Gastroesophageal sphincter (tissue), 3 donors: ENCODE data around the gene GDF11.

ENCODE experiments used
- POLR2A ChIP-seq, 2 donors: fragments of 450-650 bp; IDR thresholded peaks; one replicate each; pipeline ENCODE4 v1.6.1; 2017; ENCODE audit warnings: antibody characterized with exemption in 2 of 2, mild to moderate bottlenecking in 2 of 2, moderate library complexity in 1 of 2
- TF ChIP-seq, protein P1 (sequence below), 4 experiments: fragments of 200-600 bp in 2 of 4; fragments of 450-650 bp in 2 of 4; sonication (generic) in 1 of 4; IDR thresholded peaks; one replicate each; pipeline ENCODE4 v1.5.1; 2017 to 2019; ENCODE audit warnings: antibody characterized with exemption in 4 of 4, mild to moderate bottlenecking in 2 of 4, moderate library complexity in 2 of 4

GRCh38 chr12:55734595-55734994 lies 8.3 kb upstream of the GDF11 start:
- TF ChIP-seq, protein P1, sequence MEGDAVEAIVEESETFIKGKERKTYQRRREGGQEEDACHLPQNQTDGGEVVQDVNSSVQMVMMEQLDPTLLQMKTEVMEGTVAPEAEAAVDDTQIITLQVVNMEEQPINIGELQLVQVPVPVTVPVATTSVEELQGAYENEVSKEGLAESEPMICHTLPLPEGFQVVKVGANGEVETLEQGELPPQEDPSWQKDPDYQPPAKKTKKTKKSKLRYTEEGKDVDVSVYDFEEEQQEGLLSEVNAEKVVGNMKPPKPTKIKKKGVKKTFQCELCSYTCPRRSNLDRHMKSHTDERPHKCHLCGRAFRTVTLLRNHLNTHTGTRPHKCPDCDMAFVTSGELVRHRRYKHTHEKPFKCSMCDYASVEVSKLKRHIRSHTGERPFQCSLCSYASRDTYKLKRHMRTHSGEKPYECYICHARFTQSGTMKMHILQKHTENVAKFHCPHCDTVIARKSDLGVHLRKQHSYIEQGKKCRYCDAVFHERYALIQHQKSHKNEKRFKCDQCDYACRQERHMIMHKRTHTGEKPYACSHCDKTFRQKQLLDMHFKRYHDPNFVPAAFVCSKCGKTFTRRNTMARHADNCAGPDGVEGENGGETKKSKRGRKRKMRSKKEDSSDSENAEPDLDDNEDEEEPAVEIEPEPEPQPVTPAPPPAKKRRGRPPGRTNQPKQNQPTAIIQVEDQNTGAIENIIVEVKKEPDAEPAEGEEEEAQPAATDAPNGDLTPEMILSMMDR (IDR thresholded peaks at IDR 0.05) = no peak
- no peak for TF ChIP-seq POLR2A (IDR thresholded peaks at IDR 0.05)
